ENCODE results near the gene CLK2. TPM values are rescaled to one million over a fixed set of nuclear protein-coding genes. Genes with fewer than 3 reads are reported as not detected.
"Not testable (repeated sequence)": the region's sequence is repeated elsewhere in the genome, so short reads cannot be mapped to it uniquely, and the experiment has no call there.

Gene CLK2
- total RNA-seq, 4 donors from 2014 or later = 14.4 to 51.4 (median 32.9) TPM

DNA sequence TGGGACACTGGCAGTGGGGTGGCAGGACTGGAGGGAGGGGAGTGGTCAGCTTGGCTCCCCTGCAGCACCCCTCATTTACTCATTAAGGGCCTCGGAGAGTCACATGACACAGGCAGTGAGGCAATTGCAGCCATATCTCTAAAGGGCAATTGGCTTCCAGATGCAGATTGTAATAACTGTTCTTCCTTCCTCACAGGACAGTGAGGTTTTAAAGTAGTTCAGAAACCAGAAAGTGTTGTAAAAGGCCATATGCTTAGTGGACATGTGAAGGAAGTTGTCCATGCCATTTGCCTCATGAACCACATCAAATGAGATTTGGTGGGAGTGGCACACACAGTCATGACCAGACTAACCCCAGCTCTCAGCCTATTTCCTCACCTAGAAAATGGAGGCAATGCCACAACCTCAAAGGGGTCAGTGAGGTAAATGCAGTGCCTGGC is 53.7 kb downstream of the CLK2 start:
- TF ChIP-seq, protein P1, sequence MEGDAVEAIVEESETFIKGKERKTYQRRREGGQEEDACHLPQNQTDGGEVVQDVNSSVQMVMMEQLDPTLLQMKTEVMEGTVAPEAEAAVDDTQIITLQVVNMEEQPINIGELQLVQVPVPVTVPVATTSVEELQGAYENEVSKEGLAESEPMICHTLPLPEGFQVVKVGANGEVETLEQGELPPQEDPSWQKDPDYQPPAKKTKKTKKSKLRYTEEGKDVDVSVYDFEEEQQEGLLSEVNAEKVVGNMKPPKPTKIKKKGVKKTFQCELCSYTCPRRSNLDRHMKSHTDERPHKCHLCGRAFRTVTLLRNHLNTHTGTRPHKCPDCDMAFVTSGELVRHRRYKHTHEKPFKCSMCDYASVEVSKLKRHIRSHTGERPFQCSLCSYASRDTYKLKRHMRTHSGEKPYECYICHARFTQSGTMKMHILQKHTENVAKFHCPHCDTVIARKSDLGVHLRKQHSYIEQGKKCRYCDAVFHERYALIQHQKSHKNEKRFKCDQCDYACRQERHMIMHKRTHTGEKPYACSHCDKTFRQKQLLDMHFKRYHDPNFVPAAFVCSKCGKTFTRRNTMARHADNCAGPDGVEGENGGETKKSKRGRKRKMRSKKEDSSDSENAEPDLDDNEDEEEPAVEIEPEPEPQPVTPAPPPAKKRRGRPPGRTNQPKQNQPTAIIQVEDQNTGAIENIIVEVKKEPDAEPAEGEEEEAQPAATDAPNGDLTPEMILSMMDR (IDR thresholded peaks at IDR 0.05) = no peak
- TF ChIP-seq POLR2A (IDR thresholded peaks at IDR 0.05) (no peak), EP300 (IDR thresholded peaks at IDR 0.05) (no peak), POLR2AphosphoS5 (IDR thresholded peaks at IDR 0.05) (no peak)
- Histone ChIP-seq H3K27ac (peak overlapping the region in 1 of 4 donors; percentile 32), H3K4me3 (no peak overlapping the region), H3K36me3 (peaks cover 0 to 14% of the 10 kb centered on the region in 2 donors), H3K9me3 (no peaks in the 10 kb centered on the region), H3K27me3 (no peaks in the 10 kb centered on the region), H3K4me1 (peaks cover 0 to 9% (median 0%) of the 10 kb centered on the region in 3 donors)
- ATAC-seq = no peak
- 0 to 14% methylated on average over 1 of the region's 1 CpG for WGBS, 2 donors (ENCODE audit: low coverage in 1 of 2)

DNA sequence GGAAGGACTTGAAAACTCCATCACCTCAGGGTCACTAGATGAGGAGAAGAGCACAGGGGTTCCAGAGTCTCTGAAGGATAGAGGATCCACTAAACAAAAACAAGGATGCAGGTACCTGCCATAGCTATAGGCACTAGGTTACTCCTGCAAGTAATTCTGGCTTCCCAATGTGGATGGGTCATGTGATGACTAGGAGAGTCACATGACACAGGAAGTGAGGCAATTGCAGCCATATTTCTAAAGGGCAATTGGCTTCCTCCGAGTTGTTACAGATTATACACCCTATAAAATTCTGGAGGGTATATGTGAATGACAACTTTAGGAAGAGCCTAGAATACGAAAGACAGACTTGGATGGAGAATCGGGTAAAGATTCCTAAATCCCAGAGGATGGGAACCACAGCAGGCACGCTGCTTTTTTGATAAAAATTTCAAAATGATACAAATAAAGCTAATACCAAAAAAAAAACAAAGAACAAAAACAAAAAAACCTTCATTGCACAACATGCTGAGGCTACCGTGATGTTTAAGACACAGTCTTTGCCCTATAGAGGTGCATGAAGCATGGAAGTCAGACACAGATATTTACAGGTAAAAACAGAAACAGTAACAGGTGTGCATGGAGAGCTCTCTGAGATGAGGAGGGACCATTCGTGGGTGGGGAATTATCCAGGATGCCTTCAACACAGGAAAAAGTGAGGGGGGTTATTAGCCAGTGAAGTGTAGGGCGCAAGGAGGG is 54.3 kb downstream of the CLK2 start:
- H3K4me3 ChIP-seq = peak overlapping the region; percentile 11 to 25
- H3K9me3 ChIP-seq = no peaks in the 10 kb centered on the region
- H3K36me3 ChIP-seq = peaks cover 0 to 16% of the 10 kb centered on the region in 2 donors
- WGBS, 2 donors (ENCODE audit: low coverage in 1 of 2) = 35 to 38% methylated on average over 7 of the region's 7 CpGs
- TF ChIP-seq, protein P1 (IDR thresholded peaks at IDR 0.05) = no peak
- no peak for TF ChIP-seq POLR2AphosphoS5 (IDR thresholded peaks at IDR 0.05)
- TF ChIP-seq POLR2A (IDR thresholded peaks at IDR 0.05) = no peak
- TF ChIP-seq EP300 (IDR thresholded peaks at IDR 0.05) = no peak
- no peaks in the 10 kb centered on the region for H3K27me3 ChIP-seq
- peak; percentile 60 for ATAC-seq
- peak overlapping the region in 1 of 4 donors; percentile 32 for H3K27ac ChIP-seq
- H3K4me1 ChIP-seq = peaks cover 0 to 9% (median 0%) of the 10 kb centered on the region in 3 donors

DNA sequence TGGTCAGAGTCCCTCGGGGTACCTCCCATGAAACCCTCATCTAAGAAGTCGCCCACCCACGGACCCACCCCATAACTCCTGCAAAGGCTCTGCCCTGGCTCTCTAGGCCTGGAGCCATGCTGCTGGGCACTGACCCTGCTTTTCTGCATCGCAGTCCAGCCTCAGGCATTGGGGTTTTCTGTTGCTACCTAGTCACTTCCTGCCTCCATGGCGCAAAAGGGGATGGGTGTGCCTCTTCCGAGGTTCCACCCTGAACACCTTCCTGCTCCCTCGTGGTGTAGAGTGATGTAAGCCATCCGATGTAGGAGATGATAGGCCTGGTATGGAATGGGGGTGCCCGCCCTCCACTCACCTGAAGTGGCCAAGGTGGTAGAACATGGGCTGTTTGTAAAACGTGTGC is 58.6 kb downstream of the CLK2 start:
- H3K4me3 ChIP-seq, H3K27me3 ChIP-seq, H3K9me3 ChIP-seq, ATAC-seq, H3K27ac ChIP-seq: not testable (repeated sequence)
- peaks cover 0 to 28% (median 1%) of the 10 kb centered on the region in 3 donors for H3K4me1 ChIP-seq
- 71% methylated on average over 1 of the region's 10 CpGs; no CpG with 5 or more reads in 1 of the 2 donors for WGBS, 2 donors (ENCODE audit: low coverage in 1 of 2)
- peaks cover 0 to 40% of the 10 kb centered on the region in 2 donors for H3K36me3 ChIP-seq

Other genes with a start within 250 kb of the CLK2 start
- under 1 TPM in 2 of 4 donors, not detected in 2; 0.35 to 0.54 TPM for gene DCST2, start 239.7 kb downstream of the CLK2 start, total RNA-seq
- gene DCST1, start 239.7 kb downstream of the CLK2 start, total RNA-seq = not detected
- gene ADAM15, start 222.2 kb downstream of the CLK2 start, total RNA-seq = 100 to 1,000 TPM in 2 of 4 donors, 10 to 100 TPM in 2; 65.4 to 115 (median 100.0) TPM
- 1 to 10 TPM in 3 of 4 donors, under 1 TPM in 1; 0.81 to 5.8 (median 2.3) TPM for gene EFNA4, start 209.8 kb downstream of the CLK2 start, total RNA-seq
- gene EFNA3, start 194.7 kb downstream of the CLK2 start, total RNA-seq = under 1 TPM in 2 of 4 donors, not detected in 2; 0.27 to 0.77 TPM
- 10 to 100 TPM; 13.1 to 25.8 (median 16.1) TPM for gene EFNA1, start 145.6 kb downstream of the CLK2 start, total RNA-seq
- 10 to 100 TPM; 12.5 to 16.8 (median 13.9) TPM for gene SLC50A1, start 137.7 kb downstream of the CLK2 start, total RNA-seq
- 100 to 1,000 TPM in 2 of 4 donors, 10 to 100 TPM in 2; 57.9 to 128 (median 87.7) TPM for gene DPM3, start 133.0 kb downstream of the CLK2 start, total RNA-seq
- gene KRTCAP2, start 100.2 kb downstream of the CLK2 start, total RNA-seq = 100 to 1,000 TPM in 1 of 4 donors, 10 to 100 TPM in 3; 80.8 to 144 (median 92.3) TPM
- gene TRIM46, start 99.7 kb downstream of the CLK2 start, total RNA-seq = 1 to 10 TPM in 1 of 4 donors, under 1 TPM in 2, not detected in 1; 0.35 to 1.9 (median 0.40) TPM
- gene THBS3, start 65.6 kb downstream of the CLK2 start, total RNA-seq = 10 to 100 TPM; 17.9 to 25.6 (median 20.1) TPM
- 10 to 100 TPM; 28.3 to 36.0 (median 32.6) TPM for gene MTX1, start 64.8 kb downstream of the CLK2 start, total RNA-seq
- 10 to 100 TPM; 11.4 to 35.3 (median 22.1) TPM for gene ENTREP3, start 18.0 kb downstream of the CLK2 start, total RNA-seq
- gene SCAMP3, start 11.1 kb downstream of the CLK2 start, total RNA-seq = 10 to 100 TPM; 28.1 to 44.4 (median 36.8) TPM
- 1 to 10 TPM in 3 of 4 donors, under 1 TPM in 1; 0.47 to 2.2 (median 1.6) TPM for gene HCN3, start 4.0 kb upstream of the CLK2 start, total RNA-seq
- not detected for gene PKLR, start 27.9 kb upstream of the CLK2 start, total RNA-seq
- gene FDPS, start 35.4 kb upstream of the CLK2 start, total RNA-seq = 100 to 1,000 TPM in 1 of 4 donors, 10 to 100 TPM in 3; 71.2 to 125 (median 81.0) TPM
- gene RUSC1, start 47.4 kb upstream of the CLK2 start, total RNA-seq = 10 to 100 TPM; 10.8 to 34.2 (median 24.4) TPM